Testis (tissue), 2 donors: Measurements from ENCODE around the gene TBC1D10B.

Experiments used
- POLR2A ChIP-seq: fragments of 450-650 bp; IDR thresholded peaks from one replicate; pipeline ENCODE4 v1.6.1; 2017; ENCODE audit warnings: antibody characterized with exemption, mild to moderate bottlenecking, moderate library complexity
- TF ChIP-seq, protein P1 (sequence below), 3 experiments: fragments of 450-650 bp in 2 of 3; fragments of 200-600 bp in 1 of 3; sonication (generic) in 1 of 3; IDR thresholded peaks; one replicate each; pipeline ENCODE4 v1.5.1; 2016 to 2019; ENCODE audit warnings: antibody characterized with exemption in 3 of 3, mild to moderate bottlenecking in 2 of 3, moderate library complexity in 1 of 3

DNA sequence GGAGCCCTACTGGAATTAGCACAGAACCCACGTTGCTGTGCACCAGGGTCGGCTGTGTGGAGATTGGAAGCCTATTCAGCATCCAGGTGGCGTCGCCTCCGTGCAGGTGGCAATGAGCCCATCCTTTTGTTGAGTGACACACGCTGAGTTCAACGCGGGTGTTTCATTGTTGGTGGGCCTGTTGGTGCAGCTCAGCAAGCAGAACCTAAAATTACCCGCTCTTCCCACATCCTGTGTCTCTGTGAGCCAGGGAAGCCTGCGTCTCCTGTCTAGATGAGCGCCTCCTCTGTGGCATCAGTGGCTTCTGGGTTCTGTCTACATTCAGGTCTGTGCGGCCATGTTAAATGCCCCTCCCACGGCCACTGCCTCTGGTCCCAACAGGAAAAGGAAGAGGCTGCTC is 29.7 kb downstream of the TBC1D10B start:
- TF ChIP-seq POLR2A = no peak
- TF ChIP-seq, protein P1, sequence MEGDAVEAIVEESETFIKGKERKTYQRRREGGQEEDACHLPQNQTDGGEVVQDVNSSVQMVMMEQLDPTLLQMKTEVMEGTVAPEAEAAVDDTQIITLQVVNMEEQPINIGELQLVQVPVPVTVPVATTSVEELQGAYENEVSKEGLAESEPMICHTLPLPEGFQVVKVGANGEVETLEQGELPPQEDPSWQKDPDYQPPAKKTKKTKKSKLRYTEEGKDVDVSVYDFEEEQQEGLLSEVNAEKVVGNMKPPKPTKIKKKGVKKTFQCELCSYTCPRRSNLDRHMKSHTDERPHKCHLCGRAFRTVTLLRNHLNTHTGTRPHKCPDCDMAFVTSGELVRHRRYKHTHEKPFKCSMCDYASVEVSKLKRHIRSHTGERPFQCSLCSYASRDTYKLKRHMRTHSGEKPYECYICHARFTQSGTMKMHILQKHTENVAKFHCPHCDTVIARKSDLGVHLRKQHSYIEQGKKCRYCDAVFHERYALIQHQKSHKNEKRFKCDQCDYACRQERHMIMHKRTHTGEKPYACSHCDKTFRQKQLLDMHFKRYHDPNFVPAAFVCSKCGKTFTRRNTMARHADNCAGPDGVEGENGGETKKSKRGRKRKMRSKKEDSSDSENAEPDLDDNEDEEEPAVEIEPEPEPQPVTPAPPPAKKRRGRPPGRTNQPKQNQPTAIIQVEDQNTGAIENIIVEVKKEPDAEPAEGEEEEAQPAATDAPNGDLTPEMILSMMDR (IDR thresholded peaks at IDR 0.05) = no peak
